TTC549 (cell line): ENCODE measurements around the gene FTCDNL1.

ENCODE experiments used
- FAIRE-seq: peaks from 2 replicates; lab custom pipeline; 2012; peaks lifted over from hg19 to GRCh38; lab: Jason Lieb, UNC

The FTCDNL1 gene

GRCh38 chr2:199841409-199841808, 9.6 kb downstream of the FTCDNL1 start:
- no peak for FAIRE-seq

- FAIRE-seq, result no peak
Measured at GRCh38 chr2:199838399-199838798, 12.6 kb downstream of the FTCDNL1 start.

GRCh38 chr2:199836943-199837342, 14.0 kb downstream of the FTCDNL1 start:
- no peak for FAIRE-seq

GRCh38 chr2:199833525-199833924, 17.5 kb downstream of the FTCDNL1 start:
- FAIRE-seq, result no peak

- no peak for FAIRE-seq
Measured at GRCh38 chr2:199830531-199830930, 20.5 kb downstream of the FTCDNL1 start.

GRCh38 chr2:199829628-199830027, 21.4 kb downstream of the FTCDNL1 start:
- no peak for FAIRE-seq

- no peak for FAIRE-seq
Measured at GRCh38 chr2:199819746-199820145, 31.2 kb downstream of the FTCDNL1 start.

GRCh38 chr2:199818754-199819153, 32.2 kb downstream of the FTCDNL1 start:
- no peak for FAIRE-seq

- no peak for FAIRE-seq
Measured at GRCh38 chr2:199818026-199818425, 33.0 kb downstream of the FTCDNL1 start.

GRCh38 chr2:199814817-199815211, 36.2 kb downstream of the FTCDNL1 start:
- FAIRE-seq, result no peak

GRCh38 chr2:199814101-199814816, 36.7 kb downstream of the FTCDNL1 start:
- FAIRE-seq, result no peak

- FAIRE-seq, result no peak
Measured at GRCh38 chr2:199812493-199812892, 38.5 kb downstream of the FTCDNL1 start.

GRCh38 chr2:199811346-199811745, 39.6 kb downstream of the FTCDNL1 start:
- FAIRE-seq, result no peak

- FAIRE-seq, result no peak
Measured at GRCh38 chr2:199810422-199811171, 40.4 kb downstream of the FTCDNL1 start.

GRCh38 chr2:199807966-199808365, 43.0 kb downstream of the FTCDNL1 start:
- no peak for FAIRE-seq

- FAIRE-seq, result no peak
Measured at GRCh38 chr2:199806179-199806578, 44.8 kb downstream of the FTCDNL1 start.

- FAIRE-seq, result no peak
Measured at GRCh38 chr2:199804831-199805230, 46.2 kb downstream of the FTCDNL1 start.

- no peak for FAIRE-seq
Measured at GRCh38 chr2:199798831-199799580, 52.0 kb downstream of the FTCDNL1 start.

GRCh38 chr2:199797431-199798403, 53.3 kb downstream of the FTCDNL1 start:
- FAIRE-seq, result peak; percentile 5

- no peak for FAIRE-seq
Measured at GRCh38 chr2:199792381-199792780, 58.6 kb downstream of the FTCDNL1 start.

- FAIRE-seq, result no peak
Measured at GRCh38 chr2:199791326-199791725, 59.7 kb downstream of the FTCDNL1 start.

GRCh38 chr2:199784512-199784911, 66.5 kb downstream of the FTCDNL1 start:
- no peak for FAIRE-seq
